NT2/D1 (cell line): ENCODE data around the gene DNAJC1.

ENCODE experiments used
- SUZ12 ChIP-seq: IDR thresholded peaks from 2 replicates; pipeline ENCODE4 v1.6.1; 2011; ENCODE audit not compliant: insufficient read length, insufficient read depth; ENCODE audit errors: extremely low read depth
- YY1 ChIP-seq: IDR thresholded peaks from 2 replicates; pipeline ENCODE4 v1.6.1; 2011; ENCODE audit not compliant: insufficient read length, insufficient read depth
- ZNF274 ChIP-seq: IDR thresholded peaks from 2 replicates; pipeline ENCODE4 v1.6.1; 2011; ENCODE audit warnings: mild to moderate bottlenecking, low read depth, low read length

GRCh38 chr10:21919117-21919516 is 84.4 kb downstream of the DNAJC1 start:
- TF ChIP-seq ZNF274 (no peak), SUZ12 (no peak), YY1 (no peak)
